HG02938 (cell line): ENCODE measurements around the gene MRAP2.
"Not testable (repeated sequence)": the region's sequence is repeated elsewhere in the genome, so short reads cannot be mapped to it uniquely, and the experiment has no call there.

Source experiments
- ATAC-seq: cut with Tn5 transposase; IDR thresholded peaks from one replicate; pipeline ENCODE4 v1.9.1; 2021; ENCODE audit warnings: mild to moderate bottlenecking, moderate library complexity; ENCODE audit not compliant: unreplicated experiment

The MRAP2 gene

DNA sequence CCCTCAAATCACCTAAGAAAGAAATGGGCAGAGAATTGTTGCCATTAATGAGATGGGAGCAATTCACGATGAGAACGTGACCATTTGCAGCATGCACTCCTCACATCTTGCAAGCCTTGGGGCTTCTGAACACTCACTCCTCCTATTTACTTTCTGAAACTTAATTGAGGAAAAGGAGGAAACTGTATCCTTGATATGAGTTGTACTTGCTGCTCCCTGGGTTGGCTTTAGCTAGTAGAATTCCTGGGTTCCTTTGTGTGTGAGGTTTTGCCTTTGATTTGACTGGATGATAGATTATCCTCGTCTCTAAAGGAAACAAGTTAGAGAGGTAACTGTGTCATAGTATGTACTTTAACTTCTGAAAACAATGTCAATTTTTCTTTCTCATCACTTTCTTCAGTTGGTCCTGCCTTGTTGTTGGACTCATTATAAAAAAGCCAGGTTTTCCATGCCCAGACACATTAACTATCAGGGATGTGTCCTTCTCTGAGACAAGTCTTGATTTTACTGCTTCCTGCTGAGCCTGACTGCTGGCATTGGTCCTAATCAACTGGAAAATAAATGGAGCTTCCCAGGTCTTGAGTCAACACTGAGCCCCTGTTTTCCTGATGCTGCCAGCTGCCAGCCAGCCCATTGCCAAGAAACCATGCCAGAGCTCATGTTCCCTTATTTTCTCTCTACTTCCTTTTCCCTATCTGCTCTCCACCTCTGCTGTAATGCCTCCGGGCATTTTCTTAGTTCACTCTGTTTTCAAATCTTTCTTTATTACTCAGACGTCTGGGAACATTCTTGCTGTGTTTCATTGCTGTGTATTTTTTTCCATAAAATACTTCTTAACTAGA is 6.0 kb upstream of the MRAP2 start:
- no peak for ATAC-seq

GRCh38 chr6:84028350-84028749 is 5.2 kb upstream of the MRAP2 start:
- ATAC-seq = no peak

DNA sequence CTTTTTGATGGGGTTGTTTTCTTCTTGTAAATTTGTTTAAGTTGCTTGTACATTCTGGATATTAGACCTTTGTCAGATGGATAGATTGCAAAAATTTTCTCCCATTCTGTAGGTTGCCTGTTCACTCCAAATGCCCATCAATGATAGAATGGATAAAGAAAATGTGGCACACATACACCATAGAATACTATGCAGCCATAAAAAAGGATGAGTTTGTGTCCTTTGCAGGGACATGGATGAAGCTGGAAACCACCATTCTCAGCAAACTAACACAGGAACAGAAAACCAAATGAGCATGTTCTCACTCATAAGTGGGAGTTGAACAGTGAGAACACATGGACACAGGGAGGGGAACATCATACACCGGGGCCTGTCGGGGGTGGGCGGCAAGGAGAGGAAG is 1.6 kb upstream of the MRAP2 start:
- ATAC-seq = not testable (repeated sequence)

DNA sequence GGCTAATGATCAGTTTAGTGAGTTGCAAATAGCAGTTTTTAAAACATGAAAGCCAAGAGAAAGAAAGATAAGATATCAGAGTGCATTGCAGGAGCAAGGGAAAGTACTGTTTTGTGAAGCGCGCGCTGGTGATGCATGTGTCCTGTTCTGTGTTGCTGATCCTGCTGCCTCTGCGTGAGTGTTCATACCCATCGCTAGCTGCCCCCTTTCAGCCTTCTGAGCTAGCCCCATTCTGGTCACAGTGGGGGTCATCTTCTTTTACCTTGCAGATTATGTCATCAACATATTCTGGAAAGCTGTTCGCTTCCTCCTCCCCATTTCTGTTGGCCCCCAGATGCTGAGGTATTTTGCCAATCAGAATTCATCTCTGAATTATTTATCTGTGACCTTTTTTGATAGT is 1.9 kb downstream of the MRAP2 start:
- ATAC-seq = no peak

GRCh38 chr6:84037425-84038089 is 4.0 kb downstream of the MRAP2 start:
- no peak for ATAC-seq

DNA sequence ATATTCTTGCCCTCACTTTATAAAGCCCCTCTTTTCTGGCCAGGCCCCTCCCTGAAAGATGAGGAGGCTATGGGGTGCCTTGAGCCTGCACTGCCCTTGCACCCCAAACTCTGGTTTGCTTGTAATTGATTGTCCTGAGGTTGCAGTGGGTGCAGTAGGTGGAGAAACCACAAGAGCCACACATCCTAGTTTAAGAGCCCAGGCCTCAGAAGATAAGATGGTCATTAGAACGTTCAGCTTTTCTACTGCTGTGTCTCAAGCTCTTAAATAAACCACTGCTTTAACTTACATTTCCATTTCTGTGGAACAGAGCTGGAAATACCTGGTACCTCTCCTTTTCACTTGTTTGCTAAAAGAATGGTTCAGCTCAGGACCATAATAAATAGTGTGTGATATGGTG is 9.0 kb downstream of the MRAP2 start:
- ATAC-seq = no peak

DNA sequence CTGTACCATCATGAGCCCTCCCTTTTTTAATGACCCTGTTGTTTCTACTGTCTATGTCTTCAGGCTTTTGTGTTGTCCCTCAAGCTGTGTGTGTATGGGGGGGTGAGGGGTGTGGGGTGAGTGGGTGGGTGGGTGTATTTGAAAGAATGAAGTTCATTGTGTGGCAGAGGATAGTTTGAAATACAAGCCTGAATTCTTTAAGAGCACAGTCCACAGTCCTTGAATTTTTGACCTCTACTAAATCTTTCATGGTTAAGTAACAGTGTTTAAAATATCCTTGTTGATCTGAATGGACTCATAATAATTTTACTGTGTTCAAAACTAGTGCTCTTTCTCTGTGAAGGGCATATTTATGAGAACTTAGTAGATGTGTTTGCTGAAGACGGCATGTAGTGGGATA is 10.0 kb downstream of the MRAP2 start:
- no peak for ATAC-seq

GRCh38 chr6:84046755-84047154 is 13.2 kb downstream of the MRAP2 start:
- ATAC-seq = no peak

- ATAC-seq = no peak
These were observed 15.0 kb downstream of the MRAP2 start for GRCh38 chr6:84048588-84048987.

DNA sequence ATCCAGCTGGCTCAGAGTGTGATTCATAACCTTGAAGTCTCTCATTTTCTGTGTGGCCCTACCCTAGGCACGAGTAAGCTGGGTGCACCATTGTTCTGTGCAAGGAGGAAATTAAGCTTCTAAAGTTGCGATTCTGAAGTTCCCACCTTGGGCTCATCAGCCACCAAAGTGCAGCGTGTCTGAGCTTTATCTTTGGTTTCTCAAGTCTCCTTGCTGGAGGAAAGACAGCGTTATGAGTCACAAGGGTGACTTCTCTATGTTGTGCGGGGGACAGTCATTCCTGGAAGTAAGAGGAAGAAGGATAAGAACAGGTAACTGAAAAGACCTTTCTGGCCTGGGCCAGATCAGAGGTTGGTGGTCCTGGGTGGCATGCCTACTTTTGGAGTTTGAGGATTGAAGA is 16.8 kb downstream of the MRAP2 start:
- ATAC-seq = no peak

GRCh38 chr6:84052204-84052882 is 18.8 kb downstream of the MRAP2 start:
- no peak for ATAC-seq

DNA sequence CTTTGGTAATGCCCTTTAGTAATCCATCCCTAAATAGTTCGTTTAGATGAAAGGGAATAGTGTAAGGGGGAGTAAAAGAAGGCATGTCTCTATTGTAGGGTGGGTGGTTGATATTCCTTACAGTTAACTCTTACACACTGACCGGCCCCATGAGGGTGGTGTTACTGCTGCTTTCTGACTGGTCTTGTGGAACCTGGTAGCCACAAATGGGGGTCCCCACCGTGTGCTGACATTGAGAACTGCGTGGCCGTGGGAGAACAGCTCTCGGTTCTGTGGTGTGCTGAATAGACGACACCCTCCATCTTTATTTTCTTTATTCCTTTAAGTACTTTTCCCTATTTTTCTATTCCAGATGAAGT is 19.3 kb downstream of the MRAP2 start:
- ATAC-seq = no peak

DNA sequence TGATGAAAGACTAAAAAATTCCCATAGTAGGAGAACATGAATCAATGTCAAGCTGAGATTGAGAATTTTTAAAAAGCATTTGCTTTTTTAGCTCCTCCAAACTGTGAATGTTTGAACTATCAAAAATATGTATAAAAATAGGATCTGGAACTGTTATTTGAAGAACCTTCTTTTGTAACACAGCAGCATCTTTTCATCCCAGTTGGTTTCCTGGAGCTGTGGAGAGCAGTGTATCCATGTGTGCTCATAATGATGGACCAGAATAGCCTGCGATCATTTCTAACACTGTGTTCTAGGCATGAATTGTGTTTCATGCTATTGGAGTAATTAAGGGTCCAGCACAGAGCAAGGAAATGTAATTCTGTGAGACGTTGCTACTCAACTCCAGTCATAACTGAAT is 22.1 kb downstream of the MRAP2 start:
- no peak for ATAC-seq

DNA sequence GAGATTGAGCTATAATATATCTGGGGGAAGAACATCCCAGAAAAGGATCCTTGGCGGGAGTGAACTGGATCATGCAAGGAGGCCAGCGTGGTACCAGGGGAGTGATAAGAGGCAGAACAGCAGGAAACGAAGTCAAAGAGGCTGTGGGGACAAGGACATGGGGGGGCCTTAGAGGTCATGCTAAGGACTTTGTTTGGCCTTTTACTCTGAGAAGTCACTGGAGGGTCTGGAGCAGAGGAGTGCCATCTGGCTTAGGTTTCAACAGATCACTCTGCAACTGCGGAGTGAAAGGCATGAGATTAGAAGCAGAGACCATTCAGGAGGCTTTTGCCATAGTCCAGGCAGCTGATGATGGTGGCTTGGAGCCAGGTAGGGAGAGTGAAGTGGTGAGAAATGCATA is 24.3 kb downstream of the MRAP2 start:
- ATAC-seq = no peak

GRCh38 chr6:84059082-84059481 is 25.5 kb downstream of the MRAP2 start:
- ATAC-seq = no peak

DNA sequence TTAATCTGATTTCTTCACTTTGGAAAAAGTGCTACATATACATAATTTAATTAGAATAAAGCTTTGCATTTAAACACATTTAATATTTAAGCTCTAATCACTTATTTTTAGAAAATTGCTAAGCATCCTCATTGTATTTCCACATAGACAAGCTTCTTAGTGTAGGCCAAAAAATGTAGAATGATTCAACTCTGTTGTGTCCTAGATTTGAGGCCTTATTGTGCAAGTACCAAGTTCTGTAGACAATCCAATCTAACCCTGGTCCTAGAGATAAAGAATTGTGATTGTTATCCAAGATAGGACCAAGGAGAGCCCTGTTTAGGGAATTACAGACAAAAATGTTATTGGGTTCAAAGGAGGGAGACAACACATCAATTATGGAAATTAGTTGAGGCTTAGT is 27.6 kb downstream of the MRAP2 start:
- ATAC-seq = no peak

- ATAC-seq = no peak
These were observed 28.2 kb downstream of the MRAP2 start for GRCh38 chr6:84061613-84062398.

DNA sequence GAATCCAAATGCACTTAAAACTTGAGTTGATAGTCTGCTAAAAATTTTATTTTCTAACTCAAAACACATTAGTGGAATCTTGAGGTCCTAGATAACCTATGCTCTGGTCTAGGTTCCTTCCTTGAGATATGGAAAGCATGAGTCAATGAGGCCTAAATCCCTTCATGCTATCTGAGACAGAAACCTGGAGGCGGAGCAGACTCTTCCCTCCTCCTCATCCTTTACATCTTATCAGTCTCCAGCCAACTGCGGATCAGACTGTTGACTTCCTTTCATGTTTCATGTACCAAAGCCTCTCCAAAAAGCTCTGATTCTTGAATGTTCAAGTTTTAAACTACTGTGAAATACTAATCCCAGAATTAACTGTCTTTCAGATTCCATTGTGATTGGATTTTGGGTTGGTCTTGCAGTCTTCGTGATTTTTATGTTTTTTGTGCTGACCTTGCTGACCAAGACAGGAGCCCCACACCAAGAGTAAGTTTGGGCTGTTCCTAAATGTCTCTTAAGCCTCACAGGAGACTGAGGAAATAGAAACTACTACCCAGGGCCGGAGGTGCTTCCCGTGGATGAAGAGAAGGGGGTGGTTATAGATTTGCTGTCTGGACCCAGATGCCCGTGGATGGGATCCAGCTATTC is 29.1 kb downstream of the MRAP2 start:
- ATAC-seq = no peak

DNA sequence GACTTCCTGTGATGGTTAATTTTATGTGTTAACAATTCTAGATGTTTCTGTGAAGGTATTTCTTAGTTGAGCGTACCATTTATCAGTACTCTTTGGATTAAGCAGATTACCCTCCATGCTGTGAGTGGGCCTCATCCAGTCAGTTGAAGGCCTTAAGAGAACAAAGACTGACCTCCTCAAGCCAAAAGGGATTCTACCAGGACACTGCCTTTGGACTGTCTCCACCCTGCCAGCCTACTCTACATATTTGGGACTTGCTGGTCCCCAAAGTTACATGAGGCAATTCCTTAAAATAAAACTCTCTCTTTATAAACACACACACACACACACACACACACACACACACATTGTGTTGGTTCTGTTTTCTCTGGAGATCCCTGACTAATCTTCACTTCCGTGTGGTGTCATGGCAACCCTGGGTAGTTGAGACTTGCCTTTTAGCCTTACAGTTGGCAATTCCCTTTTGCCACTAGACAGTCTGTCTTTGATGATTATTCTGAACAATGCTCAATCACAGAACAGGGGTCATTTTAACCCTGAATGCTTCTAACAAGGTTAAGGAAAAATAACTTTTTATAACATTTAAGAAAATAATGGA is 32.2 kb downstream of the MRAP2 start:
- ATAC-seq = no peak

DNA sequence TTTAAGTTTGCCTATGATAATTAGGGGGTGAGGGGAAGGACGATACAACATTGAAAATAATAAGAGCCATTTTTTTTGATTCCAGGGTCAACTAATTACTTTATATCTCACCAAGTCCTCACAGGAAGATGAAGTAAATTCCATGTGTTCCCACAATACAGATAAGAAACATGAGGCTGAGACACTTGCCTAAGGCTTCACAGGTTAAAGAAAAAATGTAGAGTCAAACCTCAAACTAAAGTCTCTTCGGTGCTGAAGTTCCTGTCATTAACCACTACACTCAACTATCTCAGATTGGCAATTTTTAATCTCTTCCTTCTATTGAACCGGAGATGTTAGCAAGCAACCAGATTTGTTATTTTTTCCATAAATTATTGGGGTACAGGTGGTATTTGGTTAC is 33.0 kb downstream of the MRAP2 start:
- no peak for ATAC-seq
